Breast epithelium (tissue), 4 donors: ENCODE results near the gene TMTC2. TPM values are rescaled to one million over a fixed set of nuclear protein-coding genes. Genes with fewer than 3 reads are reported as not detected.
"Not testable (repeated sequence)": the region's sequence is repeated elsewhere in the genome, so short reads cannot be mapped to it uniquely, and the experiment has no call there.

Experiments
- DNase-seq, 2 donors: peaks; one replicate each; pipeline ENCODE4 v3.0.0-alpha.2; 2019; ENCODE audit warnings: low spot score in 2 of 2
- H3K27ac ChIP-seq, 2 donors: fragments of 200-600 bp; sonication (generic) in 1 of 2; one replicate each; pipeline ENCODE4 v1.5.1; 2016 to 2019; ENCODE audit warnings: mild to moderate bottlenecking in 1 of 2
- H3K27me3 ChIP-seq, 2 donors: fragments of 200-600 bp; sonication (generic) in 1 of 2; one replicate each; pipeline versions ENCODE4 v1.5.1 to v1.6.0; 2017 to 2019; ENCODE audit warnings: control low read depth in 1 of 2, mild to moderate bottlenecking in 1 of 2
- H3K36me3 ChIP-seq: fragments of 200-600 bp; one replicate; pipeline ENCODE4 v1.5.1; 2019
- H3K4me1 ChIP-seq, 2 donors: fragments of 200-600 bp; sonication (generic); one replicate each; pipeline ENCODE4 v1.5.1; 2016 to 2019; ENCODE audit warnings: control low read depth in 1 of 2
- H3K4me3 ChIP-seq, 3 donors: fragments of 200-600 bp; sonication (generic); 1 replicate in 2 of 3; 2 replicates in 1 of 3; pipeline ENCODE4 v1.5.1; 2016 to 2019; ENCODE audit warnings: mild to moderate bottlenecking in 3 of 3, moderate library complexity in 2 of 3
- H3K9me3 ChIP-seq, 2 donors: fragments of 200-600 bp; sonication (generic) in 1 of 2; one replicate each; pipeline ENCODE4 v1.5.1; 2016 to 2019; ENCODE audit warnings: control low read depth in 1 of 2
- CTCF ChIP-seq, 3 donors: fragments of 450-650 bp; IDR thresholded peaks; one replicate each; pipeline ENCODE4 v1.5.1; 2016 to 2017; ENCODE audit warnings: antibody characterized with exemption in 3 of 3, mild to moderate bottlenecking in 3 of 3, moderate library complexity in 3 of 3
- POLR2A ChIP-seq: fragments of 450-650 bp; IDR thresholded peaks from one replicate; pipeline ENCODE4 v1.6.1; 2016; ENCODE audit warnings: antibody characterized with exemption, mild to moderate bottlenecking, moderate library complexity
- POLR2AphosphoS5 ChIP-seq, 3 donors: sonication (generic); formaldehyde crosslinking; IDR thresholded peaks; one replicate each; pipeline ENCODE4 v1.6.1; 2017; ENCODE audit warnings: antibody characterized with exemption in 3 of 3
- intact Hi-C: fragments of 100-400 bp; cut with DNase I; formaldehyde crosslinking; loops from one replicate; pipeline ENCODE4 v1.15.1; 2023; ENCODE audit warnings: low total_unique reads
- total RNA-seq, 3 donors: library from RNA; depleted of rRNA; stranded (reverse); fragments of >200 nt; gene quantifications; one replicate each; pipeline ENCODE4 v1.1.0, GENCODE V29; 2016

Gene TMTC2
- total RNA-seq, 3 donors from 2014 or later = 7.0 to 28.8 (median 19.3) TPM

- TF ChIP-seq CTCF (IDR thresholded peaks at IDR 0.05) = no peak
- no peak for TF ChIP-seq POLR2A
- TF ChIP-seq POLR2AphosphoS5 (IDR thresholded peaks at IDR 0.05) = no peak
- Histone ChIP-seq H3K36me3 (no peaks in the 10 kb centered on the region), H3K27ac (no peak overlapping the region), H3K4me3 (no peak overlapping the region), H3K9me3 (no peaks in the 10 kb centered on the region), H3K27me3 (no peaks in the 10 kb centered on the region), H3K4me1 (no peaks in the 10 kb centered on the region)
- no peak for DNase-seq
- intact Hi-C loops = no loop called here
Observed at GRCh38 chr12:83113945-83114344, 427.2 kb downstream of the TMTC2 start.

- Histone ChIP-seq H3K27ac (no peak overlapping the region), H3K4me3 (no peak overlapping the region), H3K36me3 (no peaks in the 10 kb centered on the region), H3K9me3 (no peaks in the 10 kb centered on the region), H3K4me1 (no peaks in the 10 kb centered on the region), H3K27me3 (no peaks in the 10 kb centered on the region)
- intact Hi-C loops = no loop called here
- no peak for DNase-seq
- TF ChIP-seq CTCF (IDR thresholded peaks at IDR 0.05) = no peak
- no peak for TF ChIP-seq POLR2AphosphoS5 (IDR thresholded peaks at IDR 0.05)
- no peak for TF ChIP-seq POLR2A
Observed at GRCh38 chr12:83114966-83115365, 428.3 kb downstream of the TMTC2 start.

GRCh38 chr12:83117926-83118325 is 431.2 kb downstream of the TMTC2 start:
- H3K27ac ChIP-seq, H3K36me3 ChIP-seq, intact Hi-C loops, H3K4me1 ChIP-seq, DNase-seq, H3K9me3 ChIP-seq, H3K4me3 ChIP-seq, H3K27me3 ChIP-seq: not testable (repeated sequence)

GRCh38 chr12:83121897-83122622 is 435.4 kb downstream of the TMTC2 start:
- no peaks in the 10 kb centered on the region for H3K27me3 ChIP-seq
- no peaks in the 10 kb centered on the region for H3K9me3 ChIP-seq
- peak overlapping the region in 1 of 2 donors; percentile 49 for H3K27ac ChIP-seq
- H3K4me3 ChIP-seq = peak overlapping the region; percentile 4 to 51 (median 36)
- TF ChIP-seq CTCF (IDR thresholded peaks at IDR 0.05) (no peak), POLR2A (no peak), POLR2AphosphoS5 (IDR thresholded peaks at IDR 0.05) (no peak)
- intact Hi-C loops = no loop called here
- DNase-seq = no peak
- H3K4me1 ChIP-seq = no peaks in the 10 kb centered on the region
- no peaks in the 10 kb centered on the region for H3K36me3 ChIP-seq

- TF ChIP-seq POLR2AphosphoS5 (IDR thresholded peaks at IDR 0.05) = no peak
- no peak for TF ChIP-seq POLR2A
- no peak for TF ChIP-seq CTCF (IDR thresholded peaks at IDR 0.05)
- Histone ChIP-seq H3K27me3 (no peaks in the 10 kb centered on the region), H3K36me3 (no peaks in the 10 kb centered on the region), H3K4me1 (no peaks in the 10 kb centered on the region), H3K4me3 (peak overlapping the region; percentile 4 to 51 (median 36)), H3K27ac (peak overlapping the region in 1 of 2 donors; percentile 49), H3K9me3 (no peaks in the 10 kb centered on the region)
- intact Hi-C loops = no loop called here
- no peak for DNase-seq
Observed at GRCh38 chr12:83122623-83122934, 435.9 kb downstream of the TMTC2 start.

- Histone ChIP-seq H3K9me3 (no peaks in the 10 kb centered on the region), H3K36me3 (no peaks in the 10 kb centered on the region), H3K27me3 (no peaks in the 10 kb centered on the region), H3K4me1 (no peaks in the 10 kb centered on the region), H3K27ac (no peak overlapping the region), H3K4me3 (peak overlapping the region in 2 of 3 donors; percentile 36 to 51)
- TF ChIP-seq CTCF (IDR thresholded peaks at IDR 0.05) = no peak
- TF ChIP-seq POLR2AphosphoS5 (IDR thresholded peaks at IDR 0.05) = no peak
- no peak for TF ChIP-seq POLR2A
- intact Hi-C loops = no loop called here
- DNase-seq = no peak
Observed at GRCh38 chr12:83123039-83123438, 436.3 kb downstream of the TMTC2 start.
